NCI-H187 (cell line): ENCODE measurements around the gene NAGPA.
"Not testable (repeated sequence)": the region's sequence is repeated elsewhere in the genome, so short reads cannot be mapped to it uniquely, and the experiment has no call there.

Source experiments
- DNase-seq, 2 experiments: peaks; one replicate each; lab custom pipeline; 2025; lab: John Stamatoyannopoulos, UW

Gene NAGPA

GRCh38 chr16:5033256-5034166, at the start of gene NAGPA:
TSS of gene NAGPA (minus strand) at chr16:5033935. CDS start at chr16:5033914, 21 bp downstream.
- DNase-seq, result peak; percentile 9 to 18

- not testable (repeated sequence) for DNase-seq
These were observed 47.3 kb upstream of the NAGPA start for GRCh38 chr16:5080996-5081395.

- not testable (repeated sequence) for DNase-seq
These were observed 46.7 kb upstream of the NAGPA start for GRCh38 chr16:5080461-5080860.

- no peak for DNase-seq
These were observed 44.9 kb upstream of the NAGPA start for GRCh38 chr16:5078626-5079025.

- DNase-seq, result no peak
These were observed 43.6 kb upstream of the NAGPA start for GRCh38 chr16:5077304-5077703.

GRCh38 chr16:5075637-5076036, 41.9 kb upstream of the NAGPA start:
- no peak for DNase-seq

- not testable (repeated sequence) for DNase-seq
These were observed 40.0 kb upstream of the NAGPA start for GRCh38 chr16:5073771-5074170.

GRCh38 chr16:5073279-5073629, 39.5 kb upstream of the NAGPA start:
- no peak for DNase-seq

GRCh38 chr16:5072334-5073278, 38.9 kb upstream of the NAGPA start:
- no peak for DNase-seq

GRCh38 chr16:5071681-5072333, 38.1 kb upstream of the NAGPA start, which contains the start of gene ALG1:
TSS of gene ALG1 (plus strand) at chr16:5071843. CDS start at chr16:5071850, 7 bp downstream.
- DNase-seq, result peak; percentile 25 to 72

- DNase-seq, result no peak
These were observed 37.6 kb upstream of the NAGPA start for GRCh38 chr16:5071341-5071680.

- DNase-seq, result no peak
These were observed 36.9 kb upstream of the NAGPA start for GRCh38 chr16:5070431-5071186.

- DNase-seq, result no peak
These were observed 36.1 kb upstream of the NAGPA start for GRCh38 chr16:5069854-5070253.

GRCh38 chr16:5069048-5069447, 35.3 kb upstream of the NAGPA start:
- DNase-seq, result no peak

- DNase-seq, result no peak
These were observed 32.8 kb upstream of the NAGPA start for GRCh38 chr16:5066511-5066910.

- DNase-seq, result no peak
These were observed 32.1 kb upstream of the NAGPA start, which contains the start of gene C16orf89 for GRCh38 chr16:5065813-5066212. TSS of gene C16orf89 (minus strand) at chr16:5065956. CDS start at chr16:5065908, 48 bp downstream.

- DNase-seq, result no peak
These were observed 31.6 kb upstream of the NAGPA start for GRCh38 chr16:5065326-5065725.

- peak; percentile 28 to 55 for DNase-seq
These were observed 31.2 kb upstream of the NAGPA start for GRCh38 chr16:5064915-5065314.

- DNase-seq, result no peak
These were observed 29.3 kb upstream of the NAGPA start for GRCh38 chr16:5062790-5063765.

- no peak for DNase-seq
These were observed 28.3 kb upstream of the NAGPA start for GRCh38 chr16:5062051-5062450.
